Fibroblast of the conjunctiva (primary cell): ENCODE results near the gene HNMT.
A peak's percentile ranks its signal among the peaks of the same experiment; 100 is the strongest.
"Not testable (repeated sequence)": the region's sequence is repeated elsewhere in the genome, so short reads cannot be mapped to it uniquely, and the experiment has no call there.

Experiments
- DNase-seq: peaks from one replicate; pipeline ENCODE4 v3.0.0-alpha.2; 2010; ENCODE audit warnings: low read depth

HNMT gene

GRCh38 chr2:137964066-137964858 is at the start of gene HNMT:
HNMT (plus strand) TSS chr2:137964473; CDS start chr2:137964492, 19 bp downstream.
- peak; percentile 51 for DNase-seq

- no peak for DNase-seq
Measured at GRCh38 chr2:137921105-137921880, 43.0 kb upstream of the HNMT start.

DNA sequence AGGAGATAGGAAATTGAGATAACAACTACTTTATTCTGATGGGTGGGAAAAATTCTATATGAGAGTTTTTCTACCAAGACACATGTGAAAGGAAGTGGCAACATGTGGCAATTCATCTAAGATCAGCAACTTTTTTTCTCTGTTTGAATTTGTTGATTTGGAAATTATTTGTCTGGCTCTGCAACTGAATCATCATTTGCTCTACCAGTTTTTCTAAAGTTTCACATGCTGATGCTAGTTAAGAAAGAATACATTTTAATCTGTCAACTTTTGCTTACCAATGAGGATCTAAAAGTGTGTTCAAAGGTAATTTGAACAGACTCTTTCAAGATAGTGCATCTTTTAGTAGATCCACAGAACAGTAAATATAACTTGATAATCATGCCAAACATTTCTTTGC is 42.1 kb upstream of the HNMT start:
- DNase-seq: not testable (repeated sequence)

- no peak for DNase-seq
Measured at GRCh38 chr2:137924019-137924418, 40.3 kb upstream of the HNMT start.

DNA sequence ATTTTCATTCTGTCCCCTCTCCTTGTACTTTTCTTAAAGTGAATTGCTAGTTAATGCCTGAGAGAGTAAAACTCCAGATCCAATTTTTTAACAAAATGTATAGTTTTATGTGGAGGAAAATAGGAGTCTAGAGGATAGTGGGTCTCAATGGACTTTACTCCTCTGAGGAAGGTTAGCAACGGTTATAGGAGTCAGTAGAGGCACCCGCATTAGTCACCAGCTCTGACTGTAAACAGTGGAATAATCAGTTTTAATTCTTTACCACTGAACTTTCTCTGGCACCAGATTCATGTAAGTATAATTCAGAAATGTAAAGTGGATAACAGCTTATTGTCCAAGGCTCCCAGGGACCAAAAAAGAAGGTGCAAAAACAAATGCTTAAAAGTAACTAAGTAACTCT is 38.7 kb upstream of the HNMT start:
- DNase-seq: no peak

- DNase-seq: no peak
Measured at GRCh38 chr2:137927846-137928245, 36.4 kb upstream of the HNMT start.

DNA sequence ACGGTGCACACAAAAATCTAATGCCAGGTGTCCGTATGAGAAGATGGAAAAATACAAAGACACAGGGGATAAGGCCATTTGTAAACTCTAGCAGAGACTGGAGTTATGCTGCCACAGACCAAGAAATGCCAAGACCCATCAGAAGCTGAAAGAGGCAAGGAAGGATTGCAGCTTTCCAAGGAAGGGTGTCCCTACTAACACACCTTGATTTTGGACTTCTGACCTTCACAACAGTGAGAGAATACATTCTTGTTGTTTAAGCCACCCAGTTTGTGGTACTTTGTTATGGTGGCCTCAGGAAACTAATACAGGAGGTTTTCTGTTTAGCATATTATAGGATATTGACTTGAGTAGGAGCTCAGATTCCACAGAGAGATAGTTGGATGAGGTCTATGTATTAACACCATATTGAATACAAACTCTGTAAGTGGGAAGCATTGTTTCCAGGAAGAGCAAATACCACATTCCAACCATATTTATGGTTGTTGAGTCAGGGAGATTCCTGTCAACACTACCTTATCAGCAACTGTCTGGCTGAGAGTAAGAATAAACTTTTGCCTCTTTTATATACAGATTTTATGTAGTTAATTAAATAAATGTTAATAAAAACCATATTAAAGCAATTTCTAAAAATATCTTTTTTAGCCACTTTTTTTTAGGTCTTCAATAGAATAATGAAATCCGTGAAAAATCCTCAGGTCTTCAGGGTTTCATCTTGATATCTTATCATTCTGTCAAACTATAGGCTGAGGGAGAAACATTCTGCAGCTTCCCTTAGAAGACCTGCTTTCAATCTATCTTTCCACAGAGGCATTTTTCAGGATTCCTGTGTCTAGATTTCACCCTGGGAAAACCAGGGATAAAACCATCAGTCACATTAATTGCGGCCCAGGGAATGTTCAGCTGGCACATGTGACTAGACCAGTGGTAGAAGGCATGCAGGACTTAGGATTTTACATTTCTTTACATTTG is 35.4 kb upstream of the HNMT start:
- DNase-seq: peak; percentile 6

DNA sequence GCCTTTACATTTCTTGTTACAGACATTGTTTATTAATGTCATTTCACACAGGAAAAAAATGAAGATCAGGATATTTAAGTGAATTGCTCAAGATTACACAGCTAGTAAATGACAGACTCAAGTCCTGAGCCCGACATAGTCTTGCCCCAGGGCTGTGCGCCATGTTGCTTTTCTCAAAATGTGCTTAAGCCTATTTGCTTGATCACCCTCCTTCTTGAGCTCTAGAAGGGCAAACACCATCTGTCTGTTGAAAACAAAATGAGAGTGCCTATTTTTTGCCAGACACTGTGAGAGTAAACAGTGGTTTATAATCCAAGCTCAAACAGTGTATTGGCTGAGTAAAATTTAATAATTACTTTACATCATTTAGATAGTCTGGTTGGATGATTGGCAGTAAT is 34.8 kb upstream of the HNMT start:
- DNase-seq: no peak

GRCh38 chr2:137930146-137930545 is 34.1 kb upstream of the HNMT start:
- DNase-seq: no peak

- DNase-seq: no peak
Measured at GRCh38 chr2:137935591-137935990, 28.7 kb upstream of the HNMT start.

DNA sequence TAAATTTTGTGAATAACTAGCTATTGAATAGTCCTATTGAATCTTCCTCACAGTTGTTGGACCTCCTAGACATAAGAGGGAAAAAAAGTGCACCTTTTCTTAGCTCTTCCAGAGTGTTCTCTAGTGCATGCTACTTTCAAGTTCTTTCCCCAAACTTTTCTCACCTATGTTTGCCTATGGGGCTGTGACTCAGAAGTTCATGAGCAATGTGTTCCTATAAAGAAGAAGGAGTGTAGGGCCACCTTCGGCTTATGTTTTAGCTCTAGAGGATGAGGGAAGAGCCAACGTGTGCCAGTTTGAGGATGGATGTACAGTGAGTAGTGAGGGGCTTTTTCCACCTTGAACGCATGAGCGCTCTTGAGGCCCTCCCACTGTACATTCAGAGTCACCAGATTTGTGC is 27.0 kb upstream of the HNMT start:
- DNase-seq: no peak

GRCh38 chr2:137937778-137938177 is 26.5 kb upstream of the HNMT start:
- DNase-seq: no peak

DNA sequence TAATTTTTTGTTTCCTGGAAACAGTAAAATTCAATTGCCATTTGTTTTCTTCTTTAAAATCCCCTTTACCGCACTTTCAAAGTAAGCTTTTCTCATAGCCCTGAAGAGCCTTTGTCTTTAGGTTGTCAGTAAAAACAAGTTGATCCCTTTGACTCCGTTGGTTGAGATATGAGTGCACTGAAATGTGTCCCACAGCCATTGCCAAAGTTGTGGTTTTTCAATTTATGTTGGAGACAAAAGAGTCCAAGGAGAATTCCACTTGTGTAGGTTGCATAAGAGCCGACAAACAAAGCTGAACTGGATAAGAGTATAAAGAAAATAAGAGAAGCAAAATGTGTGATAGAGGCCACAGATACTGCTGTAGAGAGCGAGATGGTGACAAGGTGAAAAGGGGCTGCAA is 26.1 kb upstream of the HNMT start:
- DNase-seq: peak; percentile 6

DNA sequence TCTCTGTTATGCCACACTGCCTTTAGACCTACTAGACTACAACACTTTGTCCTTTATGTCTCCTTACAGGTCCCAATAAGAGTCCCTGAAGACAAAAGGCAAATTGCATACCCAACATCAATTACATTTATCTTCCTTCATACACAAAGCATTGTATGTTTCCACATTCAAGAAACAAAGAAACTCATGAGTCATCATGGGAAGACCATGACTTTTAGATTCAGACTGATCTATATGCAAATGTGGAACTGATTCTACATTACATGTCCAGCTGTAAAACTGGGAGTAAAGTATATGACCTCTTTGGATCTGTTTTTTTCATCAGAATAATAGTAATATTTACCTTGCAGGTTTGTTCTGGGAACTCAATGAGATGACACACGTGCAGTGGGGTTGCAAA is 25.2 kb upstream of the HNMT start:
- DNase-seq: no peak

GRCh38 chr2:137940154-137940553 is 24.1 kb upstream of the HNMT start:
- no peak for DNase-seq

DNA sequence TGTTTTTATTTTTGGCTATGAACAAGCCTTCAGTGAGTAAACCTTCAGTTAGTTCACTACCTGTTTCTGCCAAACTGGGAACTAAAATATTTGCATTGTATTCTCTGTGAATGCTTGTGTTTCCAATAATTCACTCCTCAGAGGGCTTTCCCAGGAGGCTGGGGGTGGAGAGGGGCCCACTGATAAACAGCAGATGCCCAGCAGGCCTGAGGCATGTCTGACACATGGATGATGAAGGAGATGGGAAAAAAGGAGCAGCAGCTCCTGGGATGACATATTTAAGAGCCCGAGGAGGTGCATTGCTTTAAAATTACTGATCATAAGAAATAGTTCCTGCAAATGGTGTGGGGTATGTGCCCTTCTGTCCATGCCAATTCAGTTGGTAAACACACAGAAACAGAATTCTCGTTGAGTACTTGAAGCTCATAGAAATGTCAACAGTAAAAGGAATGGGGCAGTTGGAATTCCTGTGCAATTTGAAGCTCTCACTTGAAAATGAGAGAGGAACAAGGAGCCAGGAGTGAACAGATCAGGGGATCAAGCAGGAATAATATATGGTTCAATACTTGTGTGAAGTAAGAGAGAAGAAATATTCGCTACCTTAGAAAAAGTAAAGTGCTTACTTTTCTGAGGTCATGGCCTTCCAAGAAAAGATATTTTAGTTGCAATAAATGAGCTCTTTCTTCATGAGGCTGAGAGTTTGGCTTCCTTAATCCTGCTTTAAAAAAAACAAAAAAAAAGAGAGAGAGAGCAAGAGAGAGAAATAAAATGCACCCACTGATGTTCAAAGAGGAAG is 22.0 kb upstream of the HNMT start:
- DNase-seq: no peak

DNA sequence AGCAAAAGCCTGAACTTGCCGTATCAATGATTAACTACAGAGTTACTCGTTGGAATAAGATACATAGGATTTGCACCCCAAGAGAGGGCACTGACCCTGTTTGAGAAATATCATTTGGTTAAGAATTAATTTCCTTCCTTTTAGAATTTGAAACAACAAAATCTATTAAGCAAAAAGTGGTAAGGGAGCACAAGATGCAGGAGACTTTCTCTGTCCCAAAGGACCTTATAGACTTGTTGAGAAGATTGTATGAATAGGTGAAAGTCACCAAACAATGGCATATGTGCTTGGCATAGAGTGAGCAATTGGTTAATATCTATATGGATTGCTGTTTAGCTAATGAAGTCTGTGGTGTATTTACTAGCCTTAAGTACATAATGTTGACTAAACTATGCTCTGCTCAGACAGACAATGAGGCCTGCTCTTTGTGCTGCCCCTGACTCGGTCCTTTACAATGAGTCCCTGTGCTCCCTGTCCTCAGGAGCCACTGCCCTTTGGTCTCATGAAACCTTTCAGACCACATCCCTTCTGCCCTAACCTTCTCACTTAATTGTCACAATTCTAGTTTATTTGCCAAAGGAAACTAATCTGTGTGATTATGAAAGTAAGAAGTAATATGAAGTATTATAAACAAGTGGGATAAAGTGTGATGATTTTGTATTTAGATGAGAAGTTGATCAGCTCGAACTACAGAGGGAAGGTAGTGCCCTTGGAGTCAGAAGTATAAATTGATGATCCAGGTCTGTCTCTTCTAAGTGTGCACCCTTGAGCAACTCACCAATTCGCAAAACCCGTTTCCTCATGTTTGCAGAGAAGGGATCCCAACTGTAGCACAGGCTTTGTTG is 21.2 kb upstream of the HNMT start:
- no peak for DNase-seq

DNA sequence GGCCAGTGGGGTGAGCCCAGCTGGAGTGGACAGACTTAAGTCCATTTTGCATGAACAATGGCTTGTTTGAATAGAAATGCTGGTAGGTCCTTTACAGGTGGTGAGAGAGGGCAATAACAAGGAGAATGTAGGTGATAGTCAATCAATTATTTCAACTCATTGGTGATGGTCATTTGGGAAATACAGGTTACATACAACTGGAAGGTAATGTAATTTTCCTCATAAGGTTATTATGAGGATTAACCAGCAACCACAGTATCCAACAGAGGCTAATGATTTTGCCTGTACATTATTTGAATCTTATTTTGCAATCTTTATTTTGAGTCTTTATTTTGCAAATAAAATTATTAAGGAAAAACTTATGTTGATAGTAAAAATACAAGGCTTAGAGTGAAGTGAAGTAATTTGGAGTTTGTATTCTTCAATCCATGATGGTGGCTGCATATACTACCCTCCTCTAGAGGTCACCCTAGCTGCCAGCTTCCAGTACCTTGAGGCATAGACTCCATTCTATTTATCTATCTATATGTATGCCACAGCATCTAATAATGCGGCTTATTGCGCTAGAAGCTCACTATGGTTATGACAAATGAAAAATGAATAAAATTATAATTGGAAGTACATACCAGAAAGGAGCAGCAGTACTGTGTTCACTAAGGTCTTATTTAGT is 20.5 kb upstream of the HNMT start:
- no peak for DNase-seq

DNA sequence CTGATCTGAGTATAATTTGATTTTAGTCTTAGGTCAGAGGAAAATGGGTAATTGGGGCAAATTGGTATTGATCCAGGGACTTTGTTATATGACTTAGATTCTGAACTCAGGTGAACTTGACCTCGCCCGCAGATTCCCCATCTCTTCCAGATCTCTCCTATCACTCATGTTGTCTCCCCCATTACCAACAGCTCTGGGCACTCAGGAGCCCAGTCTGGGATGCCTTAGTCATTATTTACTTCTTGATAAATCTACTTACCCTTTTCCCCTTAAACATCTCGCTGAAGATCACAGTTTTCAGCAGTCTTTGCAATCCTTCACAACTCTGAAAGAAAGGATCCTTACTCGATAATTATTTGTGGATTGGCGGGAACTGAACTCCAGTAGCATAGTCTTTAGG is 19.6 kb upstream of the HNMT start:
- DNase-seq: no peak

DNA sequence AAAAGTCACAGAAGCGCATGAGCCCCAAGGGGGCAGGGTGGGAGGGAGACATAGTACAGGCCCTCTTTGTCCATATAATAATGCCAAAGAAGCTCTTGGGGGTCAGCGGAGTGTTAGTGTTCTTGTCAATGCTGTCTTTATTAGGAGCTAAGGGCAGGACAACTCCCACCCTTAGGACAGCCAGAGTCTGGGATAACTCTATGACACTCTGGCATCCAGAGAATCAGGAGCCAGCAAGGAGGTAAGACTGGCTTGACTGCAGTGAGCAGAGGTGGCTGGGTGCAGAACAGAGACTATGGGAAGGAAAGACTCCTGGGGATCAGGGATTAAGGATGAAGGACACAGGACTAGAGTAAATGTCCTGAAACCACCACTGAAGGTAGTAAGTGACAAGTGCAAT is 19.0 kb upstream of the HNMT start:
- no peak for DNase-seq
